GM12891 (cell line): ENCODE data around the gene SNX32.

ENCODE experiments used
- POLR2A ChIP-seq: IDR thresholded peaks from 2 replicates; pipeline ENCODE4 v1.6.1; 2011; ENCODE audit warnings: low read depth, low read length, control low read depth
- POLR2AphosphoS5 ChIP-seq: IDR thresholded peaks from 2 replicates; pipeline ENCODE4 v1.6.1; 2011; ENCODE audit warnings: low read depth, low read length, control low read depth

GRCh38 chr11:65852508-65853245 is 18.9 kb downstream of the SNX32 start:
- TF ChIP-seq POLR2A (peak; percentile 48), POLR2AphosphoS5 (peak; percentile 23)
